Fibroblast of villous mesenchyme (primary cell): ENCODE measurements around the gene NIPAL4. TPM values are rescaled to one million over a fixed set of nuclear protein-coding genes. Genes with fewer than 3 reads are reported as not detected.
"Not testable (repeated sequence)": the region's sequence is repeated elsewhere in the genome, so short reads cannot be mapped to it uniquely, and the experiment has no call there.

Experiments
- DNase-seq: peaks from one replicate; pipeline ENCODE4 v3.0.0-alpha.2; 2010; ENCODE audit warnings: low read depth
- H3K4me3 ChIP-seq: 2 replicates; pipeline ENCODE4 v1.5.1; 2011; ENCODE audit warnings: low read depth, mild to moderate bottlenecking, low read length
- total RNA-seq: library from RNA; depleted of rRNA; stranded (reverse); fragments of >200 nt; gene quantifications from 2 replicates; pipeline ENCODE4 v1.2.3, GENCODE V29; 2012
- TF ChIP-seq, protein P1 (sequence below): IDR thresholded peaks from 2 replicates; pipeline ENCODE4 v1.5.1; 2012; ENCODE audit warnings: low read depth, mild to moderate bottlenecking, low read length; ENCODE audit not compliant: insufficient read depth

NIPAL4 gene
- total RNA-seq, 1 donor = 1.7 TPM

DNA sequence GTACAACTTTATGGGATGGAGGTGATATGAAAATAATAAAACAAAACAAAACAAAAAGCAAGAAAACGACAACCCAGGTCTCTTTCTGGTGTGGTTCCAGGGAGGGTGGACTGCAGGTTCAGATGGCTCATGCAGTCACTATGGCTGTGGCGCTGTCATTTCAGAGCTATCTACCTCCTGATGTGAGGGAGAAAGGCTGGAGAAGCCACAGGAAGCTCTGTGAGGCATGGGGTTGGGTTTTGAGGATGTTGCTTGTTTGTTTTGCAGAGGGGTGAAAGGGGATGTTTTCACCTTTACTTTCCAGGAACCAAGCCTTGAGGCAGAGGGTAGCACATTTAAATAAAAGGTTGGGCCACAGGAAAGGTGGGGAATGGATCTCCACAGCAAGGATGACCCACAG, 18.7 kb downstream of the NIPAL4 start:
- TF ChIP-seq, protein P1, sequence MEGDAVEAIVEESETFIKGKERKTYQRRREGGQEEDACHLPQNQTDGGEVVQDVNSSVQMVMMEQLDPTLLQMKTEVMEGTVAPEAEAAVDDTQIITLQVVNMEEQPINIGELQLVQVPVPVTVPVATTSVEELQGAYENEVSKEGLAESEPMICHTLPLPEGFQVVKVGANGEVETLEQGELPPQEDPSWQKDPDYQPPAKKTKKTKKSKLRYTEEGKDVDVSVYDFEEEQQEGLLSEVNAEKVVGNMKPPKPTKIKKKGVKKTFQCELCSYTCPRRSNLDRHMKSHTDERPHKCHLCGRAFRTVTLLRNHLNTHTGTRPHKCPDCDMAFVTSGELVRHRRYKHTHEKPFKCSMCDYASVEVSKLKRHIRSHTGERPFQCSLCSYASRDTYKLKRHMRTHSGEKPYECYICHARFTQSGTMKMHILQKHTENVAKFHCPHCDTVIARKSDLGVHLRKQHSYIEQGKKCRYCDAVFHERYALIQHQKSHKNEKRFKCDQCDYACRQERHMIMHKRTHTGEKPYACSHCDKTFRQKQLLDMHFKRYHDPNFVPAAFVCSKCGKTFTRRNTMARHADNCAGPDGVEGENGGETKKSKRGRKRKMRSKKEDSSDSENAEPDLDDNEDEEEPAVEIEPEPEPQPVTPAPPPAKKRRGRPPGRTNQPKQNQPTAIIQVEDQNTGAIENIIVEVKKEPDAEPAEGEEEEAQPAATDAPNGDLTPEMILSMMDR = no peak
- H3K4me3 ChIP-seq = no peak overlapping the region
- DNase-seq = no peak

- DNase-seq = no peak
- TF ChIP-seq, protein P1 = no peak
These were observed 19.2 kb downstream of the NIPAL4 start for GRCh38 chr5:157479166-157479565.

GRCh38 chr5:157479612-157480510, 19.8 kb downstream of the NIPAL4 start:
- TF ChIP-seq, protein P1 = no peak
- H3K4me3 ChIP-seq = no peak overlapping the region
- DNase-seq = no peak

More at GRCh38 chr5:157479166-157479565, 19.2 kb downstream of the NIPAL4 start:
- no peak overlapping the region for H3K4me3 ChIP-seq

DNA sequence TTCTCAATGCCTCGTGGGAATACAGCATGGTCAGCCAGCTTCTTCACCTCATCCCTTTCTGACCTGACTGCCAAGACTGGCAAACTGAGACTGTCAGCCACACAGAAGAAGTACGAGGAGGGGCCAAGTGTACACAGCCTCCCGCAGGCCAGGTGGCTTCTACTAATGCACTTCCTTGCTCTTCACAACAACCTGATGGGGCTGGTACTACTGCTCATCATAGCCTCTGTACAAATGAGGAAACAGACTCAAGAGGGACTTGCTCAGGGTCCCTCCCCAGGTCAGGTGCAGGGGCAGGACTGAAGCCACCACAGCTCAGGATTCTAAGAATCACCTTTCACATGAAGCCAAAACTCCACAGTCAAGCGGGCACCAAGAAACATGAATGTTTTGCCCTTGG, 21.3 kb downstream of the NIPAL4 start:
- H3K4me3 ChIP-seq = no peak overlapping the region
- no peak for DNase-seq
- TF ChIP-seq, protein P1 = no peak

GRCh38 chr5:157481666-157482065, 21.7 kb downstream of the NIPAL4 start:
- DNase-seq = no peak
- TF ChIP-seq, protein P1 = no peak
- no peak overlapping the region for H3K4me3 ChIP-seq

DNA sequence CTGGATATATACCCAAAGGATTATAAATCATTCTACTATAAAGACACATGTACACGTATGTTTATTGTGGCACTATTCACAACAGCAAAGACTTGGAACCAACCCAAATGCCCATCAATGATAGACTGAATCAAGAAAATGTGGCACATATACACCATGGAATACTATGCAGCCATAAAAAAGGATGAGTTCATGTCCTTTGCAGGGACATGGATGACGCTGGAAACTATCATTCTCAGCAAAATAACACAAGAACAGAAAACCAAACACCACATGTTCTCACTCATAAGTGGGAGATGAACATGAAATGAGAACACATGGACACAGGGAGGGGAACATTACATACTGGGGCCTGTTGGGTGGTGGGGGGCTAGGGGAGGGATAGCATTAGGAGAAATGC, 22.7 kb downstream of the NIPAL4 start:
- not testable (repeated sequence) for H3K4me3 ChIP-seq, DNase-seq

GRCh38 chr5:157484768-157485167, 24.8 kb downstream of the NIPAL4 start:
- H3K4me3 ChIP-seq = no peak overlapping the region
- TF ChIP-seq, protein P1 = no peak
- peak; percentile 72 for DNase-seq
